Spinal cord (tissue), 10 donors: ENCODE data around the gene MECR. TPM values are rescaled to one million over a fixed set of nuclear protein-coding genes. Genes with fewer than 3 reads are reported as not detected.

Experiments
- DNase-seq, 6 donors: peaks; one replicate each; pipeline versions ENCODE4 v3.0.0 to v3.0.0-alpha.2; 2013 to 2015; ENCODE audit warnings: low spot score in 6 of 6, low read depth in 4 of 6
- H3K27ac ChIP-seq: one replicate; pipeline ENCODE4 v1.5.1; 2013; ENCODE audit warnings: low read depth, low read length, control low read depth
- H3K27me3 ChIP-seq: one replicate; pipeline ENCODE4 v1.6.1; 2013; ENCODE audit warnings: low read length; ENCODE audit not compliant: control insufficient read depth, insufficient read depth
- H3K36me3 ChIP-seq: one replicate; pipeline ENCODE4 v1.6.1; 2013; ENCODE audit warnings: low read length; ENCODE audit not compliant: control insufficient read depth, insufficient read depth
- H3K4me1 ChIP-seq: one replicate; pipeline ENCODE4 v1.6.1; 2013; ENCODE audit warnings: low read length; ENCODE audit not compliant: control insufficient read depth, insufficient read depth
- H3K4me3 ChIP-seq: one replicate; pipeline ENCODE4 v1.5.1; 2013; ENCODE audit warnings: low read depth, low read length, control low read depth
- H3K9me3 ChIP-seq: one replicate; pipeline ENCODE4 v1.6.1; 2013; ENCODE audit warnings: low read length; ENCODE audit not compliant: control insufficient read depth, insufficient read depth
- WGBS: methylation state at CpG from one replicate; pipeline ENCODE4 v1.1.5; 2013; ENCODE audit warnings: missing lambda C conversion rate; ENCODE audit not compliant: insufficient coverage; 5-methylcytosine and 5-hydroxymethylcytosine counted together
- polyA plus RNA-seq, 2 donors: library from polyadenylated mRNA; unstranded; fragments of 120-200 nt; gene quantifications; one replicate each; pipeline ENCODE4 v1.2.1, GENCODE V29; 2013; ENCODE audit not compliant: insufficient read length in 2 of 2
- total RNA-seq, 2 donors: library from RNA; depleted of rRNA in 1 of 2; stranded (reverse); fragments of 120-200 nt in 1 of 2; fragments of >200 nt in 1 of 2; gene quantifications; one replicate each; pipeline versions ENCODE4 v1.2.3 to v1.2.4, GENCODE V29; 2013 to 2014
- donor health status: healthy.

The MECR gene
- total and polyA plus RNA-seq, 4 donors = 22.5 to 43.0 (median 32.3) TPM

- Histone ChIP-seq H3K36me3 (peaks cover 4% of the 10 kb centered on the region), H3K4me3 (peak overlapping the region; percentile 97), H3K27me3 (no peaks in the 10 kb centered on the region), H3K9me3 (no peaks in the 10 kb centered on the region), H3K27ac (peak overlapping the region; percentile 100), H3K4me1 (peaks cover 13% of the 10 kb centered on the region)
- no peak for DNase-seq
- 0% methylated on average over 24 of the region's 32 CpGs for WGBS
Measured at GRCh38 chr1:29180497-29181412, 50.0 kb downstream of the MECR start.

DNA sequence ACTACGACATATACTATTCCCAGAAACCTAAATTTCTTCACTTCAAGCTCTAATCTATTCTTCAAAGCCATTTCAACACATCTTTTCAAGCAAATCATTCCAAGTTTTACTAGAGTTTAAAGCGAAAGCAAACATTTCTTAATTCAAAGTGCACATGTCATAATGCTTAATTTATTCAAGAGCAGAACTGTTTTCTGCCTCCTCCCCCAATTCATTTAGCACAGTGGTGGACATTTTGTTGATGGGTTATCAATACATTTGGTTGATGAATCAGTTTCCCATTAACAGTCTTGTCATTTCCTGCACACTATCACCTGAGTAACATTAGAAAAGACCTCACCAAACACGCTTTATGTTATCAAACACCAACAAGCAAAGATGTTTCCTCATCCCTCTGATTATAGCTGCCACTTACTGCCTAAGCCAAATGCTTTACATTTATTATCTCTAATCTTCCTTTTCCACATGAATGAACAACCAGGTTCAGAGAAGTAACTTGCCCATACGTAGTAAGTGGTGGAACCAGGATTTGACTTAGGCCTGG, 51.0 kb downstream of the MECR start:
- Histone ChIP-seq H3K27me3 (no peaks in the 10 kb centered on the region), H3K36me3 (peaks cover 4% of the 10 kb centered on the region), H3K9me3 (no peaks in the 10 kb centered on the region), H3K27ac (no peak overlapping the region), H3K4me1 (peaks cover 13% of the 10 kb centered on the region), H3K4me3 (peak overlapping the region; percentile 97)
- DNase-seq = no peak
- 63% methylated on average over 2 of the region's 4 CpGs for whole genome bisulfite sequencing

DNA sequence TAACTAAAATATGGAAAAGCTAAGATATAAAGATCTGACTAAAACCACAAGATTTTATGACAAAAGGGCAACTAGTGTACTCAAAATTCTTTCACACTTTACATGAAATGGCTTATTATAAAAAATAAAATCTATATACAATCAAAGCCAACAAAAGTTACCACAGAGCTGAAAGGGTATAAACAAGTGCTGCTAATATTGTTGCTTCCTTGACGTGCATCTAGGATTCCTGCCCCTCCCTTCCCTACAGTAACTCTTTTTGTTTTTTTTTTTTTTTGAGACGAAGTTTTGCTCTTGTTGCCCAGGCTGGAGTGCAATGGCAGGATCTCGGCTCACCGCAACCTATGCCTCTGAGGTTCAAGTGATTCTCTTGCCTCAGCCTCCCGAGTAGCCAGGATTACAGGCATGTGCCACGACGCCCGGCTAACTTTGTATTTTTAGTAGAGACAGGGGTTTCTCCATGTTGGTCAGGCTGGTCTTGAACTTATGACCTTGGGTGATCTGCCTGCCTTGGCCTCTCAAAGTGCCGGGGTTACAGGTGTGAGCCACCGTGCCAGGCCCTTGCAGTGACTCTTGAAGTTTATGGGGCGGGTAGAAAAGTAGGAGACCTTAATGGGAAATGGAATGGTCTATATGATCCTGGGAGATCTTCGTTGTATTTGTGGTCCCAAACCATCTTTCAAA, 53.6 kb downstream of the MECR start:
- 92% methylated on average over 6 of the region's 12 CpGs for WGBS
- Histone ChIP-seq H3K4me1 (peaks cover 8% of the 10 kb centered on the region), H3K36me3 (peaks cover 4% of the 10 kb centered on the region), H3K4me3 (no peak overlapping the region), H3K9me3 (no peaks in the 10 kb centered on the region), H3K27ac (no peak overlapping the region), H3K27me3 (no peaks in the 10 kb centered on the region)
- no peak for DNase-seq

DNA sequence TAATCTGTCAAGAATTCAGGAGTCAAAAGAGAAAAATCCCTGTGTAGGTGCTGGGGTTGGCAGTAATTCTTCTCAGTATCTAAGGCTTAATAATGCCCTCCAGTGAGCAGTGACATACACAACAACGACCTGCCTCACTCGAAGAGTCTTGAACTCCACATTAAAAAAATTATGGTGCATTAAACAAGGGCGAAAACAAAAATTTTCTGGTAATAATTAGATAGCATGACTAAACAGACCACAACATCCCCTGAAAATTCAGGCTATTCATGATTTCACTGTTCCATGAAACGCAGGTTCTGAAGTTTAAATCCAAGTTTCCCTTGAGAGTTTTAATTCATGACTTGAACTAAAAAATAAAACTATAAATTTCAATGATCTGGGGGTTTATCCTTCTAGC, 54.2 kb downstream of the MECR start:
- no peak for DNase-seq
- Histone ChIP-seq H3K36me3 (peaks cover 4% of the 10 kb centered on the region), H3K9me3 (no peaks in the 10 kb centered on the region), H3K4me3 (no peak overlapping the region), H3K27me3 (no peaks in the 10 kb centered on the region), H3K27ac (no peak overlapping the region), H3K4me1 (peaks cover 8% of the 10 kb centered on the region)
- no CpG with 5 or more reads among the region's 4 CpGs for WGBS

GRCh38 chr1:29172415-29172939, 58.3 kb downstream of the MECR start:
- Histone ChIP-seq H3K27ac (no peak overlapping the region), H3K4me1 (no peaks in the 10 kb centered on the region), H3K36me3 (peaks cover 5% of the 10 kb centered on the region), H3K27me3 (no peaks in the 10 kb centered on the region), H3K4me3 (no peak overlapping the region), H3K9me3 (no peaks in the 10 kb centered on the region)
- 80% methylated on average over 6 of the region's 8 CpGs for WGBS
- no peak for DNase-seq

DNA sequence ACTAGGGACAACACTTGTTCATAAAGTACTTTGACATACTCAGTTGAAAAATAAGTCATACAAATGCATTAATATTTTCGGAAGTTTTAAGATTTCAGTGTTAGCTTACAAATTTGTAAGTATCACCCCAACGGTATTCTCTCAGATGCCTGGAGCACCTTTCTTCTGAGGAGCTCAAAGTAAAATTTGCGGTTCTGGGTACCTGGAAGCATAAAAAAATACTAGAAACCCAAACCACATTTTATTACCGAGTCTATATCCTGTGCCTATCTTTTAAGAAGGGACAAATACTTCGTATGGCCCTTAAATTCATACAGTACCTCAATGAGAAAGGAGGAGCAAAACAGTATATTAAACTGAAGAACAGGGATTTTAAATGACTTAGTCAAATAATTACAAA, 59.2 kb downstream of the MECR start:
- H3K9me3 ChIP-seq = no peaks in the 10 kb centered on the region
- H3K4me1 ChIP-seq = peaks cover 2% of the 10 kb centered on the region
- no peak for DNase-seq
- WGBS = 60% methylated on average over 1 of the region's 5 CpGs
- peaks cover 7% of the 10 kb centered on the region for H3K36me3 ChIP-seq
- no peak overlapping the region for H3K4me3 ChIP-seq
- H3K27me3 ChIP-seq = no peaks in the 10 kb centered on the region
- no peak overlapping the region for H3K27ac ChIP-seq

DNA sequence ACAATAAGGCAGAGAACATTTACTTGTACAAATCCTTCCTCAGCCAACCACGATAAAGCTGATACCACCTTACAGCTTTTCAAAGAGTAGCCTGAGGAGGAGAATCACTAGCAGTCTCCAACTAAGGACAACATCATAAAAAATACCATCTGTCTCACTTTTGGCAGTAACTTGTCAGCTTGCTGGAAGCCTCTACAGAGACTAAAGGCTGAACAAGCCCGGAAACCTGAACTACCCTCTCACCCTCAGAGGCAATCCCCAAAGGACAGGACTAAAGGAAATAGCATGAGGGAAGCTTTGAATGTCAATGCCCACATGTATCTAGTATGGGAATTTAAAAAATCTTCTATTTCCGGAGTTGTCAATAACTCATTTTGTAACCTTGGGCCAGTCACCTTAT, 59.6 kb downstream of the MECR start:
- DNase-seq = peak in 2 of 6 donors; percentile 14 to 16

DNA sequence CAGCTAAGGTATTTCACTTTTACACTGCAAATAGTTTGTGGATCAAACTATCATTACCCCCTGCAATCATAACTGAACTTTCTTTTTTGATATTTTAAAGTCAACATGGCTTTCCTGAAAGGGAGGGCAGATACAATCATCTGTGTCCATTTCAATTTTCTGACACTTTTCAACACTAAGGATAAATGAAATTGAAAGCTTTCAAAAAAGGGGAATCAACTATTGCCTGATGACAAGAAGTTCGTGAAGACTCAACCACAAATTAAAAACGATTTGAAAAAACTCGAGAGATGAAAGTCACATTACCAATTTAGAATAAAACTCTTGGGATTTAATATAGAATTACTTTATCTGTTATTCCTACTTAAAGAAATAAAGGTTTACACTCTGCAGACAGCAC, 60.8 kb downstream of the MECR start:
- H3K4me3 ChIP-seq = no peak overlapping the region
- H3K9me3 ChIP-seq = no peaks in the 10 kb centered on the region
- peaks cover 8% of the 10 kb centered on the region for H3K36me3 ChIP-seq
- no peaks in the 10 kb centered on the region for H3K27me3 ChIP-seq
- no peak overlapping the region for H3K27ac ChIP-seq
- WGBS = no CpG with 5 or more reads among the region's 3 CpGs
- DNase-seq = no peak
- H3K4me1 ChIP-seq = peaks cover 4% of the 10 kb centered on the region

More for the DNA sequence above, 59.6 kb downstream of the MECR start:
- 29% methylated on average over 1 of the region's 3 CpGs for WGBS
- Histone ChIP-seq H3K9me3 (no peaks in the 10 kb centered on the region), H3K36me3 (peaks cover 8% of the 10 kb centered on the region), H3K4me1 (peaks cover 4% of the 10 kb centered on the region), H3K27me3 (no peaks in the 10 kb centered on the region), H3K4me3 (no peak overlapping the region), H3K27ac (no peak overlapping the region)

- 89% methylated on average over 1 of the region's 9 CpGs for WGBS
- no peak for DNase-seq
- no peaks in the 10 kb centered on the region for H3K27me3 ChIP-seq
- peaks cover 8% of the 10 kb centered on the region for H3K36me3 ChIP-seq
- H3K4me1 ChIP-seq = peaks cover 7% of the 10 kb centered on the region
- no peak overlapping the region for H3K27ac ChIP-seq
- no peaks in the 10 kb centered on the region for H3K9me3 ChIP-seq
- H3K4me3 ChIP-seq = no peak overlapping the region
Measured at GRCh38 chr1:29167904-29168303, 62.8 kb downstream of the MECR start.
